Progenitor cell of endocrine pancreas (in vitro differentiated cells): ENCODE results near the gene STIM1. TPM values are rescaled to one million over a fixed set of nuclear protein-coding genes. Genes with fewer than 3 reads are reported as not detected.
"Not testable (repeated sequence)": the region's sequence is repeated elsewhere in the genome, so short reads cannot be mapped to it uniquely, and the experiment has no call there.

Source experiments
- DNase-seq: peaks from one replicate; pipeline ENCODE4 v3.0.0; 2021; ENCODE audit warnings: low spot score; ENCODE audit not compliant: unreplicated experiment
- H3K27ac Mint-ChIP-seq: 2 replicates; pipeline ENCODE4 v1.8.0; 2021; ENCODE audit warnings: mild to moderate bottlenecking, moderate library complexity, mixed read lengths
- H3K27me3 Mint-ChIP-seq: 2 replicates; pipeline ENCODE4 v1.8.0; 2021; ENCODE audit warnings: mixed read lengths
- H3K36me3 Mint-ChIP-seq: 2 replicates; pipeline ENCODE4 v1.8.0; 2022; ENCODE audit warnings: mixed read lengths; ENCODE audit not compliant: insufficient read depth
- H3K4me1 Mint-ChIP-seq: 2 replicates; pipeline ENCODE4 v1.8.0; 2021; ENCODE audit warnings: low read depth, mixed read lengths
- H3K4me3 Mint-ChIP-seq: 2 replicates; pipeline ENCODE4 v1.8.0; 2021; ENCODE audit warnings: low read depth, mild to moderate bottlenecking, moderate library complexity, mixed read lengths
- H3K9me3 Mint-ChIP-seq: 2 replicates; pipeline ENCODE4 v1.8.0; 2021; ENCODE audit warnings: low read depth, mixed read lengths
- CTCF ChIP-seq: fragments of 200-600 bp; sonication (generic); IDR thresholded peaks from one replicate; pipeline ENCODE4 v1.5.0; 2021; ENCODE audit warnings: antibody characterized with exemption, mild to moderate bottlenecking; ENCODE audit not compliant: unreplicated experiment
- total RNA-seq: library from RNA; stranded (reverse); gene quantifications from 2 replicates; pipeline ENCODE4 v1.2.1, GENCODE V29; 2021

Gene STIM1
- total RNA-seq, 1 donor from 2014 or later = 27.2 TPM

- Mint-ChIP-seq H3K9me3 (peaks cover 10% of the 10 kb centered on the region), H3K27ac (no peak overlapping the region), H3K4me1 (no peaks in the 10 kb centered on the region), H3K4me3 (no peak overlapping the region), H3K27me3 (no peaks in the 10 kb centered on the region), H3K36me3 (peaks cover 2% of the 10 kb centered on the region)
- no peak for TF ChIP-seq CTCF
- no peak for DNase-seq
Measured at GRCh38 chr11:4006946-4007680, 151.6 kb downstream of the STIM1 start.

GRCh38 chr11:4008116-4008515 lies 152.7 kb downstream of the STIM1 start:
- Mint-ChIP-seq H3K4me3 (no peak overlapping the region), H3K27me3 (no peaks in the 10 kb centered on the region), H3K4me1 (no peaks in the 10 kb centered on the region), H3K36me3 (peaks cover 4% of the 10 kb centered on the region), H3K9me3 (peaks cover 13% of the 10 kb centered on the region), H3K27ac (no peak overlapping the region)
- no peak for TF ChIP-seq CTCF
- no peak for DNase-seq

GRCh38 chr11:4016602-4017001 lies 161.1 kb downstream of the STIM1 start:
- DNase-seq, H3K36me3 Mint-ChIP-seq, H3K4me3 Mint-ChIP-seq, H3K4me1 Mint-ChIP-seq, H3K27me3 Mint-ChIP-seq, H3K27ac Mint-ChIP-seq: not testable (repeated sequence)
- H3K9me3 Mint-ChIP-seq = peaks cover 22% of the 10 kb centered on the region

GRCh38 chr11:4017129-4017528 lies 161.7 kb downstream of the STIM1 start:
- H3K36me3 Mint-ChIP-seq = peaks cover 5% of the 10 kb centered on the region
- peaks cover 17% of the 10 kb centered on the region for H3K9me3 Mint-ChIP-seq
- DNase-seq = no peak
- H3K4me1 Mint-ChIP-seq = no peaks in the 10 kb centered on the region
- TF ChIP-seq CTCF = no peak
- no peak overlapping the region for H3K27ac Mint-ChIP-seq
- H3K27me3 Mint-ChIP-seq = no peaks in the 10 kb centered on the region
- H3K4me3 Mint-ChIP-seq = no peak overlapping the region

- Mint-ChIP-seq H3K36me3 (peaks cover 3% of the 10 kb centered on the region), H3K4me1 (no peaks in the 10 kb centered on the region), H3K27me3 (no peaks in the 10 kb centered on the region), H3K27ac (no peak overlapping the region), H3K4me3 (no peak overlapping the region), H3K9me3 (peaks cover 14% of the 10 kb centered on the region)
- no peak for TF ChIP-seq CTCF
- no peak for DNase-seq
Measured at GRCh38 chr11:4018641-4019040, 163.2 kb downstream of the STIM1 start.

GRCh38 chr11:4019891-4020290 lies 164.4 kb downstream of the STIM1 start:
- Mint-ChIP-seq H3K9me3 (peaks cover 6% of the 10 kb centered on the region), H3K27me3 (no peaks in the 10 kb centered on the region), H3K4me1 (no peaks in the 10 kb centered on the region), H3K36me3 (no peaks in the 10 kb centered on the region), H3K4me3 (no peak overlapping the region), H3K27ac (no peak overlapping the region)
- no peak for DNase-seq
- no peak for TF ChIP-seq CTCF
